ENCODE measurements around the gene LHFPL4. TPM values are rescaled to one million over a fixed set of nuclear protein-coding genes. Genes with fewer than 3 reads are reported as not detected.

Gene LHFPL4
- total RNA-seq, 3 donors from 2014 or later, result not detected

GRCh38 chr3:9552252-9552999 is 1.2 kb downstream of the LHFPL4 start:
- Histone ChIP-seq H3K27me3 (peaks cover 0 to 53% of the 10 kb centered on the region in 2 donors), H3K27ac (no peak overlapping the region), H3K9me3 (no peaks in the 10 kb centered on the region), H3K4me1 (no peaks in the 10 kb centered on the region), H3K36me3 (no peaks in the 10 kb centered on the region), H3K4me3 (no peak overlapping the region)
- TF ChIP-seq POLR2A (IDR thresholded peaks at IDR 0.05) (no peak), POLR2AphosphoS5 (IDR thresholded peaks at IDR 0.05) (no peak), CTCF (IDR thresholded peaks at IDR 0.05) (no peak)
- DNase-seq (ENCODE audit: low spot score in 2 of 2), result no peak
- intact Hi-C loops (cut with DNase I; ENCODE audit: low total_unique reads), result no loop called here

GRCh38 chr3:9550999-9551398 is 2.6 kb downstream of the LHFPL4 start:
- no peaks in the 10 kb centered on the region for H3K9me3 ChIP-seq
- intact Hi-C loops (cut with DNase I; ENCODE audit: low total_unique reads), result no loop called here
- no peak overlapping the region for H3K4me3 ChIP-seq
- H3K36me3 ChIP-seq, result no peaks in the 10 kb centered on the region
- no peaks in the 10 kb centered on the region for H3K4me1 ChIP-seq
- no peak for DNase-seq (ENCODE audit: low spot score in 2 of 2)
- H3K27me3 ChIP-seq, result peaks cover 0 to 53% of the 10 kb centered on the region in 2 donors
- TF ChIP-seq POLR2A (IDR thresholded peaks at IDR 0.05) (no peak), POLR2AphosphoS5 (IDR thresholded peaks at IDR 0.05) (no peak), CTCF (IDR thresholded peaks at IDR 0.05) (no peak)
- H3K27ac ChIP-seq, result no peak overlapping the region

GRCh38 chr3:9549600-9549999 is 4.0 kb downstream of the LHFPL4 start:
- intact Hi-C loops (cut with DNase I; ENCODE audit: low total_unique reads), result no loop called here
- H3K9me3 ChIP-seq, result no peaks in the 10 kb centered on the region

GRCh38 chr3:9548991-9549390 is 4.6 kb downstream of the LHFPL4 start:
- DNase-seq (ENCODE audit: low spot score in 2 of 2), result no peak
- Histone ChIP-seq H3K4me1 (no peaks in the 10 kb centered on the region), H3K9me3 (no peaks in the 10 kb centered on the region), H3K27ac (no peak overlapping the region), H3K27me3 (peaks cover 0 to 41% of the 10 kb centered on the region in 2 donors), H3K36me3 (no peaks in the 10 kb centered on the region), H3K4me3 (no peak overlapping the region)
- intact Hi-C loops (cut with DNase I; ENCODE audit: low total_unique reads), result no loop called here
- TF ChIP-seq POLR2AphosphoS5 (IDR thresholded peaks at IDR 0.05) (no peak), CTCF (IDR thresholded peaks at IDR 0.05) (no peak), POLR2A (IDR thresholded peaks at IDR 0.05) (no peak)

More at GRCh38 chr3:9549600-9549999, 4.0 kb downstream of the LHFPL4 start:
- Histone ChIP-seq H3K4me3 (no peak overlapping the region), H3K36me3 (no peaks in the 10 kb centered on the region), H3K4me1 (no peaks in the 10 kb centered on the region), H3K27ac (no peak overlapping the region), H3K27me3 (peaks cover 0 to 47% of the 10 kb centered on the region in 2 donors)
- no peak for DNase-seq (ENCODE audit: low spot score in 2 of 2)
- TF ChIP-seq POLR2AphosphoS5 (IDR thresholded peaks at IDR 0.05) (no peak), POLR2A (IDR thresholded peaks at IDR 0.05) (no peak), CTCF (IDR thresholded peaks at IDR 0.05) (no peak)

GRCh38 chr3:9542182-9542581 is 11.4 kb downstream of the LHFPL4 start:
- H3K4me3 ChIP-seq, result no peak overlapping the region
- H3K27ac ChIP-seq, result no peak overlapping the region
- no peaks in the 10 kb centered on the region for H3K4me1 ChIP-seq
- TF ChIP-seq POLR2AphosphoS5 (IDR thresholded peaks at IDR 0.05), result no peak
- no peak for TF ChIP-seq CTCF (IDR thresholded peaks at IDR 0.05)
- no peak for TF ChIP-seq POLR2A (IDR thresholded peaks at IDR 0.05)
- no peaks in the 10 kb centered on the region for H3K36me3 ChIP-seq
- DNase-seq (ENCODE audit: low spot score in 2 of 2), result no peak
- peaks cover 0 to 7% of the 10 kb centered on the region in 2 donors for H3K9me3 ChIP-seq
- H3K27me3 ChIP-seq, result no peaks in the 10 kb centered on the region
- intact Hi-C loops (cut with DNase I; ENCODE audit: low total_unique reads), result no loop called here

Measured in breast epithelium (tissue), 4 donors.